Stimulated activated naive B cell treated with anti-CD40 and anti-IgM and Interleukin-4, amounts not matched to agents 10 μg/mL and 1 μg/mL and 100 μg/mL, for 72 hours (primary cell): Measurements from ENCODE around the gene DERL3.
"Not testable (repeated sequence)": the region's sequence is repeated elsewhere in the genome, so short reads cannot be mapped to it uniquely, and the experiment has no call there.

ENCODE experiments used
- ATAC-seq, 2 donors: fragments of 150-1000 bp; cut with Tn5 transposase; replicated peaks; 2 replicates each; pipeline ENCODE4 v1.10.0; 2021; ENCODE audit warnings: moderate library complexity in 1 of 2
- DNase-seq: peaks from one replicate; pipeline ENCODE4 v3.0.0; 2021
- H3K27ac Mint-ChIP-seq: one replicate; pipeline ENCODE4 v1.8.0; 2022; ENCODE audit warnings: mild to moderate bottlenecking, mixed read lengths
- H3K27me3 Mint-ChIP-seq, 2 donors: one replicate each; pipeline ENCODE4 v1.8.0; 2022; ENCODE audit warnings: mixed read lengths in 2 of 2
- H3K36me3 Mint-ChIP-seq, 2 donors: one replicate each; pipeline ENCODE4 v1.8.0; 2022; ENCODE audit warnings: mixed read lengths in 2 of 2, mild to moderate bottlenecking in 1 of 2
- H3K4me1 Mint-ChIP-seq, 2 donors: one replicate each; pipeline ENCODE4 v1.8.0; 2022; ENCODE audit warnings: mixed read lengths in 2 of 2, mild to moderate bottlenecking in 1 of 2
- H3K4me3 Mint-ChIP-seq, 2 donors: one replicate each; pipeline ENCODE4 v1.8.0; 2022; ENCODE audit warnings: mild to moderate bottlenecking in 2 of 2, mixed read lengths in 2 of 2, moderate library complexity in 1 of 2
- H3K9me3 Mint-ChIP-seq, 2 donors: one replicate each; pipeline ENCODE4 v1.8.0; 2022; ENCODE audit warnings: mixed read lengths in 2 of 2, mild to moderate bottlenecking in 1 of 2

DERL3 gene

GRCh38 chr22:23838681-23839468 lies at the start of gene DERL3:
TSS of gene DERL3 (minus strand) at chr22:23839006. CDS start at chr22:23838987, 19 bp downstream.
- peak within 1 kb of the TSS; percentile 98 for H3K27ac Mint-ChIP-seq
- peaks cover 52 to 62% of the 10 kb centered on the region in 2 donors for H3K4me1 Mint-ChIP-seq
- H3K9me3 Mint-ChIP-seq: no peaks in the 10 kb centered on the region
- DNase-seq (peak; percentile 97), ATAC-seq (peak; percentile 84 to 88)
- H3K36me3 Mint-ChIP-seq: peaks cover 7 to 20% of the 10 kb centered on the region in 2 donors
- H3K27me3 Mint-ChIP-seq: no peaks in the 10 kb centered on the region
- peak within 1 kb of the TSS; percentile 95 to 98 for H3K4me3 Mint-ChIP-seq

GRCh38 chr22:23884140-23884539 lies 45.3 kb upstream of the DERL3 start:
- peaks cover 28 to 45% of the 10 kb centered on the region in 2 donors for H3K36me3 Mint-ChIP-seq
- peaks cover 0 to 4% of the 10 kb centered on the region in 2 donors for H3K4me1 Mint-ChIP-seq
- H3K9me3 Mint-ChIP-seq: no peaks in the 10 kb centered on the region
- ATAC-seq: no peak
- H3K27me3 Mint-ChIP-seq: no peaks in the 10 kb centered on the region
- H3K4me3 Mint-ChIP-seq: no peak overlapping the region
- DNase-seq: no peak
- no peak overlapping the region for H3K27ac Mint-ChIP-seq

- Mint-ChIP-seq H3K27ac (peak overlapping the region; percentile 14), H3K4me1 (peaks cover 0 to 4% of the 10 kb centered on the region in 2 donors), H3K36me3 (peaks cover 28 to 45% of the 10 kb centered on the region in 2 donors), H3K9me3 (no peaks in the 10 kb centered on the region), H3K4me3 (no peak overlapping the region), H3K27me3 (no peaks in the 10 kb centered on the region)
- ATAC-seq (no peak), DNase-seq (no peak)
Measured at GRCh38 chr22:23883658-23884057, 44.9 kb upstream of the DERL3 start.

- Mint-ChIP-seq H3K36me3 (peaks cover 32 to 49% of the 10 kb centered on the region in 2 donors), H3K27me3 (no peaks in the 10 kb centered on the region), H3K4me1 (peaks cover 0 to 4% of the 10 kb centered on the region in 2 donors), H3K27ac (no peak overlapping the region), H3K4me3 (no peak overlapping the region), H3K9me3 (no peaks in the 10 kb centered on the region)
- no peak for ATAC-seq
- no peak for DNase-seq
Measured at GRCh38 chr22:23882370-23882769, 43.6 kb upstream of the DERL3 start.

- no peaks in the 10 kb centered on the region for H3K9me3 Mint-ChIP-seq
- ATAC-seq: no peak
- H3K36me3 Mint-ChIP-seq: peaks cover 33 to 53% of the 10 kb centered on the region in 2 donors
- H3K27me3 Mint-ChIP-seq: no peaks in the 10 kb centered on the region
- no peak overlapping the region for H3K4me3 Mint-ChIP-seq
- DNase-seq: no peak
- peaks cover 0 to 6% of the 10 kb centered on the region in 2 donors for H3K4me1 Mint-ChIP-seq
- no peak overlapping the region for H3K27ac Mint-ChIP-seq
Measured at GRCh38 chr22:23878219-23878618, 39.4 kb upstream of the DERL3 start.

GRCh38 chr22:23877566-23877965 lies 38.8 kb upstream of the DERL3 start:
- no peak for DNase-seq
- Mint-ChIP-seq H3K27me3 (no peaks in the 10 kb centered on the region), H3K9me3 (no peaks in the 10 kb centered on the region), H3K27ac (no peak overlapping the region), H3K4me1 (peaks cover 0 to 6% of the 10 kb centered on the region in 2 donors), H3K36me3 (peaks cover 36 to 50% of the 10 kb centered on the region in 2 donors), H3K4me3 (no peak overlapping the region)
- no peak for ATAC-seq

GRCh38 chr22:23875801-23876200 lies 37.0 kb upstream of the DERL3 start:
- Mint-ChIP-seq H3K4me1 (peaks cover 0 to 2% of the 10 kb centered on the region in 2 donors), H3K27ac (no peak overlapping the region), H3K9me3 (no peaks in the 10 kb centered on the region), H3K36me3 (peaks cover 30 to 40% of the 10 kb centered on the region in 2 donors), H3K27me3 (no peaks in the 10 kb centered on the region), H3K4me3 (no peak overlapping the region)
- DNase-seq (no peak), ATAC-seq (no peak)

GRCh38 chr22:23874871-23875270 lies 36.1 kb upstream of the DERL3 start:
- Mint-ChIP-seq H3K27ac (no peak overlapping the region), H3K4me1 (peaks cover 0 to 2% of the 10 kb centered on the region in 2 donors), H3K4me3 (no peak overlapping the region), H3K9me3 (no peaks in the 10 kb centered on the region), H3K36me3 (peaks cover 32 to 45% of the 10 kb centered on the region in 2 donors), H3K27me3 (no peaks in the 10 kb centered on the region)
- DNase-seq: no peak
- ATAC-seq: peak in 1 of 2 donors; percentile 67

GRCh38 chr22:23868580-23868979 lies 29.8 kb upstream of the DERL3 start:
- no peak overlapping the region for H3K4me3 Mint-ChIP-seq
- H3K27ac Mint-ChIP-seq: no peak overlapping the region
- peaks cover 2 to 6% of the 10 kb centered on the region in 2 donors for H3K4me1 Mint-ChIP-seq
- no peaks in the 10 kb centered on the region for H3K27me3 Mint-ChIP-seq
- no peaks in the 10 kb centered on the region for H3K9me3 Mint-ChIP-seq
- ATAC-seq (no peak), DNase-seq (no peak)
- H3K36me3 Mint-ChIP-seq: peaks cover 30 to 43% of the 10 kb centered on the region in 2 donors

GRCh38 chr22:23864499-23865154 lies 25.8 kb upstream of the DERL3 start:
- Mint-ChIP-seq H3K36me3 (peaks cover 30 to 49% of the 10 kb centered on the region in 2 donors), H3K4me1 (peaks cover 12 to 15% of the 10 kb centered on the region in 2 donors)
- ATAC-seq, H3K27me3 Mint-ChIP-seq, DNase-seq, H3K4me3 Mint-ChIP-seq, H3K9me3 Mint-ChIP-seq, H3K27ac Mint-ChIP-seq: not testable (repeated sequence)

- Mint-ChIP-seq H3K4me3 (no peak overlapping the region), H3K36me3 (peaks cover 20 to 33% of the 10 kb centered on the region in 2 donors), H3K27me3 (no peaks in the 10 kb centered on the region), H3K9me3 (no peaks in the 10 kb centered on the region), H3K27ac (no peak overlapping the region), H3K4me1 (peaks cover 19 to 29% of the 10 kb centered on the region in 2 donors)
- peak in 1 of 2 donors; percentile 15 for ATAC-seq
- DNase-seq: no peak
Measured at GRCh38 chr22:23862103-23862502, 23.3 kb upstream of the DERL3 start.

GRCh38 chr22:23860187-23860586 lies 21.4 kb upstream of the DERL3 start:
- not testable (repeated sequence) for H3K27me3 Mint-ChIP-seq, H3K4me3 Mint-ChIP-seq, H3K9me3 Mint-ChIP-seq, H3K27ac Mint-ChIP-seq, ATAC-seq, DNase-seq
- Mint-ChIP-seq H3K4me1 (peaks cover 24 to 31% of the 10 kb centered on the region in 2 donors), H3K36me3 (peaks cover 13 to 19% of the 10 kb centered on the region in 2 donors)

- no peaks in the 10 kb centered on the region for H3K27me3 Mint-ChIP-seq
- H3K27ac Mint-ChIP-seq: no peak overlapping the region
- peak overlapping the region; percentile 96 to 97 for H3K4me3 Mint-ChIP-seq
- DNase-seq (no peak), ATAC-seq (no peak)
- peaks cover 13 to 19% of the 10 kb centered on the region in 2 donors for H3K36me3 Mint-ChIP-seq
- H3K4me1 Mint-ChIP-seq: peaks cover 24 to 31% of the 10 kb centered on the region in 2 donors
- no peaks in the 10 kb centered on the region for H3K9me3 Mint-ChIP-seq
Measured at GRCh38 chr22:23859201-23859600, 20.4 kb upstream of the DERL3 start.

GRCh38 chr22:23858484-23858815 lies 19.6 kb upstream of the DERL3 start:
- no peaks in the 10 kb centered on the region for H3K9me3 Mint-ChIP-seq
- H3K36me3 Mint-ChIP-seq: peaks cover 6 to 16% of the 10 kb centered on the region in 2 donors
- no peak for ATAC-seq

More at GRCh38 chr22:23858484-23858815, 19.6 kb upstream of the DERL3 start:
- no peak for DNase-seq
- peak overlapping the region; percentile 96 to 97 for H3K4me3 Mint-ChIP-seq
- H3K27ac Mint-ChIP-seq: peak overlapping the region; percentile 98
- peaks cover 22 to 31% of the 10 kb centered on the region in 2 donors for H3K4me1 Mint-ChIP-seq
- no peaks in the 10 kb centered on the region for H3K27me3 Mint-ChIP-seq
